A172 (cell line): ENCODE data around the gene CDH4. TPM values are rescaled to one million over a fixed set of nuclear protein-coding genes. Genes with fewer than 3 reads are reported as not detected.

ENCODE experiments used
- DNase-seq: peaks from one replicate; pipeline ENCODE4 v3.0.0-alpha.2; 2015; ENCODE audit warnings: low spot score
- total RNA-seq: library from RNA; depleted of rRNA; stranded (reverse); fragments of >200 nt; shearing (Covaris generic); gene quantifications from 2 replicates; pipeline ENCODE4 v1.2.3, GENCODE V29; 2014

CDH4 gene
- total RNA-seq, 1 experiment from 2014 or later = 5.5 TPM

GRCh38 chr20:61731363-61732181, 479.5 kb downstream of the CDH4 start:
- peak; percentile 72 for DNase-seq

GRCh38 chr20:61732511-61733210, 480.6 kb downstream of the CDH4 start:
- no peak for DNase-seq

GRCh38 chr20:61733216-61733615, 481.2 kb downstream of the CDH4 start:
- DNase-seq = no peak

- DNase-seq = no peak
Measured at GRCh38 chr20:61733891-61734732, 482.1 kb downstream of the CDH4 start.

GRCh38 chr20:61734733-61735502, 482.9 kb downstream of the CDH4 start:
- DNase-seq = no peak

GRCh38 chr20:61735503-61735785, 483.4 kb downstream of the CDH4 start:
- no peak for DNase-seq

- DNase-seq = no peak
Measured at GRCh38 chr20:61736001-61736635, 484.1 kb downstream of the CDH4 start.

- no peak for DNase-seq
Measured at GRCh38 chr20:61736751-61737310, 484.8 kb downstream of the CDH4 start.

GRCh38 chr20:61737346-61737745, 485.3 kb downstream of the CDH4 start:
- DNase-seq = no peak

GRCh38 chr20:61737812-61738443, 485.9 kb downstream of the CDH4 start:
- DNase-seq = no peak

- no peak for DNase-seq
Measured at GRCh38 chr20:61738601-61739069, 486.6 kb downstream of the CDH4 start.

GRCh38 chr20:61739086-61739831, 487.2 kb downstream of the CDH4 start:
- DNase-seq = no peak

- no peak for DNase-seq
Measured at GRCh38 chr20:61739832-61740118, 487.7 kb downstream of the CDH4 start.

- DNase-seq = no peak
Measured at GRCh38 chr20:61742097-61742825, 490.2 kb downstream of the CDH4 start.

GRCh38 chr20:61743606-61744005, 491.5 kb downstream of the CDH4 start:
- DNase-seq = no peak

- DNase-seq = peak; percentile 34
Measured at GRCh38 chr20:61744691-61745396, 492.8 kb downstream of the CDH4 start.

- no peak for DNase-seq
Measured at GRCh38 chr20:61745397-61746146, 493.5 kb downstream of the CDH4 start.
